Body of pancreas (tissue), 4 donors: ENCODE results near the gene FIGN.

Source experiments
- CTCF ChIP-seq, 7 experiments: fragments of 450-650 bp in 4 of 7; fragments of 200-600 bp in 3 of 7; sonication (generic) in 3 of 7; IDR thresholded peaks; one replicate each; pipeline ENCODE4 v1.5.1; 2016 to 2019; ENCODE audit warnings: antibody characterized with exemption in 7 of 7
- POLR2A ChIP-seq, 3 donors: fragments of 450-650 bp; IDR thresholded peaks; one replicate each; pipeline ENCODE4 v1.6.1; 2016; ENCODE audit warnings: antibody characterized with exemption in 3 of 3, mild to moderate bottlenecking in 2 of 3

- no peak for TF ChIP-seq CTCF (IDR thresholded peaks at IDR 0.05)
- TF ChIP-seq POLR2A (IDR thresholded peaks at IDR 0.05): no peak
These were observed 134.4 kb downstream of the FIGN start for GRCh38 chr2:163601377-163601776.
